ENCODE measurements around the gene ICAM5.

DNA sequence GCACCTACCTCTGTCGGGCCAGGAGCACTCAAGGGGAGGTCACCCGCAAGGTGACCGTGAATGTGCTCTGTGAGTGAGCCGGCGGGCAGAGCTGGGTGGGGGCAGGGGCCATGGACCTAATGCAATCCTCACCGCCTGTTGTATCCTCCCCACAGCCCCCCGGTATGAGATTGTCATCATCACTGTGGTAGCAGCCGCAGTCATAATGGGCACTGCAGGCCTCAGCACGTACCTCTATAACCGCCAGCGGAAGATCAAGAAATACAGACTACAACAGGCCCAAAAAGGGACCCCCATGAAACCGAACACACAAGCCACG is 4.8 kb upstream of the ICAM5 start:
- TF ChIP-seq SUZ12 (IDR thresholded peaks at IDR 0.05; ENCODE audit: extremely low read depth, insufficient read depth, insufficient read length) (no peak), ZNF274 (IDR thresholded peaks at IDR 0.05; ENCODE audit: low read depth, low read length) (no peak)

All from NT2/D1 (cell line).